Measurements from ENCODE around the gene PDE4B. TPM values are rescaled to one million over a fixed set of nuclear protein-coding genes. Genes with fewer than 3 reads are reported as not detected.
"Not testable (repeated sequence)": the region's sequence is repeated elsewhere in the genome, so short reads cannot be mapped to it uniquely, and the experiment has no call there.

Gene PDE4B
- total and polyA plus RNA-seq, 12 donors, result 2.0 to 63.2 (median 15.3) TPM

- no peak for TF ChIP-seq CTCF (IDR thresholded peaks at IDR 0.05)
- Histone ChIP-seq H3K4me3 (no peak overlapping the region), H3K4me1 (no peaks in the 10 kb centered on the region), H3K27ac (no peak overlapping the region), H3K36me3 (no peaks in the 10 kb centered on the region), H3K27me3 (no peaks in the 10 kb centered on the region), H3K9me3 (peaks cover 0 to 27% (median 0%) of the 10 kb centered on the region in 11 donors)
- no peak for DNase-seq
- intact Hi-C loops (cut with DNase I), result no loop called here
- ATAC-seq, result no peak
- 65 to 72% methylated on average over 3 of the region's 3 CpGs for WGBS, 2 donors
Observed at GRCh38 chr1:65844821-65845534, 52.3 kb downstream of the PDE4B start.

DNA sequence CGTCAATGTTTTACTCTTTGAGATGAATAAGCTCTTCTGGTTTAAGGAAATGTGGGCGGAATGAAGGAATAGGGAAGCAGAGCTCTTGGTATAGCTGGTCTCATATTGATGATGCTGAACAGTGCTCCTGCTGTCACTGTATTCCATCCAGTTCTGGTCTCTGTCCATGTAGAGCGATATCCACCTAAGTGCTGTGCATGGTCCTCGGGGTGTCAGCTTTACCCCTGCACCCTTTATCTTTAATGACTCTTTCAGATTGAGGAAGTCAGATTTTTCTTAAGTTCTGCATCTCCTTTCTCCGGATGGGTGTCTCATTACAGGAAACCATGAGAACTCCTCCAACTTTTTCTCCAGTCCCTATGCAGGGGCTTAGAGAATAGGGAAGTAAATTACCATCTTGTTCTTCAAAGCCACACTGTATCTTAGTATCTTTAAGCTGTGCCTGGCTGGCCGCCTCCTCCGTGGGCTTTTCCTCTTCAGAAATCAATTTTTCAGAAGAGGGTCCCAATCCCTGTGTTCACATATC is 52.9 kb downstream of the PDE4B start:
- 79 to 90% methylated on average over 7 of the region's 7 CpGs for WGBS, 2 donors
- ATAC-seq (no peak), DNase-seq (no peak)
- intact Hi-C loops (cut with DNase I), result no loop called here
- Histone ChIP-seq H3K4me3 (no peak overlapping the region), H3K4me1 (no peaks in the 10 kb centered on the region), H3K27me3 (no peaks in the 10 kb centered on the region), H3K9me3 (peaks cover 0 to 32% (median 0%) of the 10 kb centered on the region in 11 donors), H3K27ac (no peak overlapping the region), H3K36me3 (no peaks in the 10 kb centered on the region)
- no peak for TF ChIP-seq CTCF (IDR thresholded peaks at IDR 0.05)

GRCh38 chr1:65846866-65847265 is 54.2 kb downstream of the PDE4B start:
- no peak for DNase-seq
- Histone ChIP-seq H3K9me3 (peaks cover 0 to 32% (median 0%) of the 10 kb centered on the region in 11 donors), H3K4me1 (no peaks in the 10 kb centered on the region), H3K27ac (no peak overlapping the region), H3K4me3 (no peak overlapping the region), H3K36me3 (no peaks in the 10 kb centered on the region), H3K27me3 (no peaks in the 10 kb centered on the region)
- no peak for TF ChIP-seq CTCF (IDR thresholded peaks at IDR 0.05)
- intact Hi-C loops (cut with DNase I), result no loop called here
- ATAC-seq, result no peak

DNA sequence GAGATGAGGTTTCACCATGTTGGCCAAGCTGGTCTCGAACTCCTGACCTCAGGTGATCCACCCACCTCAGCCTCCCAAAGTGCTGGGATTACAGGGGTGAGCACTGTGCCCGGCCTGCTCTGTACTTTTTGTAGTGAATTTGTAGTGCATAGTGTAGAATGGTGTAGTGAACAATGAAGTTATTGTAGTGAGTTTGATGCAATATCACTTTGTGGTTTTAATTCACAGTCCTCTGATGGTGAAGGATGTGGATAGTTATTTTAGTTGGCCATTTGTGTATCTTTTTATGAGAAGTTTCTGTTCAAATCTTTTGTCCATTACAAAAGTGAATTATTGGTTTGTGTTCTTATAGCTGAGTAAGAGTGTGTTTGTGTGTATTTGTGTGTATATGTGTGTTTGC is 57.6 kb downstream of the PDE4B start:
- H3K4me1 ChIP-seq, result no peaks in the 10 kb centered on the region
- no peaks in the 10 kb centered on the region for H3K27me3 ChIP-seq
- DNase-seq (no peak), ATAC-seq (no peak)
- peaks cover 0 to 47% (median 6%) of the 10 kb centered on the region in 11 donors for H3K9me3 ChIP-seq
- no peak for TF ChIP-seq CTCF (IDR thresholded peaks at IDR 0.05)
- H3K36me3 ChIP-seq, result no peaks in the 10 kb centered on the region
- 84 to 85% methylated on average over 2 of the region's 2 CpGs for WGBS, 2 donors
- intact Hi-C loops (cut with DNase I), result no loop called here
- H3K27ac ChIP-seq, result no peak overlapping the region
- no peak overlapping the region for H3K4me3 ChIP-seq

- DNase-seq; H3K36me3 ChIP-seq; H3K27ac ChIP-seq; H3K27me3 ChIP-seq; H3K4me3 ChIP-seq; ATAC-seq; intact Hi-C loops (cut with DNase I); H3K4me1 ChIP-seq: not testable (repeated sequence)
- peaks cover 0 to 34% (median 5%) of the 10 kb centered on the region in 11 donors for H3K9me3 ChIP-seq
- WGBS, 2 donors, result 74 to 77% methylated on average over 3 of the region's 3 CpGs
Observed at GRCh38 chr1:65856591-65856990, 63.9 kb downstream of the PDE4B start.
